HepG2 (cell line): ENCODE results near the gene RPS19BP1. TPM values are rescaled to one million over a fixed set of nuclear protein-coding genes. Genes with fewer than 3 reads are reported as not detected.

Source experiments
- CCAR2 ChIP-seq: fragments of 200-400 bp; formaldehyde crosslinking; optimal IDR thresholded peaks from 2 replicates; pipeline ENCODE3; 2018; ENCODE audit warnings: low read depth, mild to moderate bottlenecking, low read length, moderate library complexity
- ETV5 ChIP-seq: IDR thresholded peaks from 2 replicates; pipeline ENCODE4 v1.6.1; 2018; ENCODE audit warnings: missing biosample characterization, missing genetic modification reagents, inconsistent platforms, borderline replicate concordance
- GPBP1L1 ChIP-seq: sonication (generic); formaldehyde crosslinking; IDR thresholded peaks from 2 replicates; pipeline ENCODE4 v1.5.0; 2020; ENCODE audit warnings: mild to moderate bottlenecking, missing genetic modification reagents
- HBP1 ChIP-seq: IDR thresholded peaks from 2 replicates; pipeline ENCODE4 v1.6.1; 2016; ENCODE audit warnings: low read depth, control low read depth
- HNRNPL ChIP-seq: fragments of 200-400 bp; formaldehyde crosslinking; IDR thresholded peaks from 2 replicates; pipeline ENCODE4 v1.6.1; 2017; ENCODE audit warnings: mild to moderate bottlenecking, low read depth, low read length
- ZNF296 ChIP-seq: sonication (generic); formaldehyde crosslinking; conservative IDR thresholded peaks from 2 replicates; pipeline ENCODE4 v1.5.0; 2020; ENCODE audit warnings: mild to moderate bottlenecking, missing genetic modification reagents
- ZNF563 ChIP-seq: sonication (generic); formaldehyde crosslinking; IDR thresholded peaks from 2 replicates; pipeline ENCODE4 v1.8.0; 2022; ENCODE audit warnings: mild to moderate bottlenecking, moderate library complexity, missing genetic modification reagents
- ZNF776 ChIP-seq: sonication (generic); formaldehyde crosslinking; IDR thresholded peaks from 2 replicates; pipeline ENCODE4 v1.4.0; 2020; ENCODE audit warnings: mild to moderate bottlenecking, missing genetic modification reagents
- ZNF784 ChIP-seq: sonication (generic); formaldehyde crosslinking; IDR thresholded peaks from 2 replicates; pipeline ENCODE4 v1.5.1; 2020; ENCODE audit warnings: missing genetic modification reagents, mild to moderate bottlenecking, borderline replicate concordance
- ZSCAN5A ChIP-seq: sonication (generic); formaldehyde crosslinking; IDR thresholded peaks from 2 replicates; pipeline ENCODE4 v1.8.0; 2022; ENCODE audit warnings: mild to moderate bottlenecking, missing genetic modification reagents, borderline replicate concordance
- polyA plus RNA-seq, 8 experiments: library from polyadenylated mRNA; depleted of rRNA in 3 of 8; stranded (reverse) in 7 of 8; unstranded in 1 of 8; fragments of >200 nt; fragmentation: Illumina TruSeq in 4 of 8; extraction: Trizol in 4 of 8; gene quantifications; 2 replicates each; pipeline versions ENCODE4 v1.2.1 to v1.2.3, GENCODE V29; 2011 to 2016; ENCODE audit warnings: low read depth in 4 of 8, missing spikeins in 1 of 8, mixed read lengths in 1 of 8; ENCODE audit not compliant: insufficient read depth in 1 of 8
- total RNA-seq, 5 experiments: library from RNA; depleted of rRNA; stranded (reverse); fragments of >200 nt; fragmentation: Illumina TruSeq; extraction: Trizol; gene quantifications; 2 replicates each; pipeline ENCODE4 v1.2.3, GENCODE V29; 2016; ENCODE audit warnings: low read depth in 1 of 5
- TF ChIP-seq, protein P1 (sequence below): sonication (generic); formaldehyde crosslinking; IDR thresholded peaks from 2 replicates; pipeline ENCODE4 v1.5.0; 2020; ENCODE audit warnings: missing genetic modification reagents, mild to moderate bottlenecking, borderline replicate concordance
- TF ChIP-seq, protein P2 (sequence below): sonication (generic); formaldehyde crosslinking; IDR thresholded peaks from 2 replicates; pipeline ENCODE4 v1.4.0; 2020; ENCODE audit warnings: missing genetic modification reagents
- TF ChIP-seq, protein P3 (sequence below): IDR thresholded peaks from 2 replicates; pipeline ENCODE4 v1.6.1; 2018; ENCODE audit warnings: missing genetic modification reagents

The RPS19BP1 gene
- total and polyA plus RNA-seq, 2 of the 13 experiments (the other 11 are each of a cell fraction or from before 2014, with no cell fraction given), result 44.3 to 81.3 TPM

DNA sequence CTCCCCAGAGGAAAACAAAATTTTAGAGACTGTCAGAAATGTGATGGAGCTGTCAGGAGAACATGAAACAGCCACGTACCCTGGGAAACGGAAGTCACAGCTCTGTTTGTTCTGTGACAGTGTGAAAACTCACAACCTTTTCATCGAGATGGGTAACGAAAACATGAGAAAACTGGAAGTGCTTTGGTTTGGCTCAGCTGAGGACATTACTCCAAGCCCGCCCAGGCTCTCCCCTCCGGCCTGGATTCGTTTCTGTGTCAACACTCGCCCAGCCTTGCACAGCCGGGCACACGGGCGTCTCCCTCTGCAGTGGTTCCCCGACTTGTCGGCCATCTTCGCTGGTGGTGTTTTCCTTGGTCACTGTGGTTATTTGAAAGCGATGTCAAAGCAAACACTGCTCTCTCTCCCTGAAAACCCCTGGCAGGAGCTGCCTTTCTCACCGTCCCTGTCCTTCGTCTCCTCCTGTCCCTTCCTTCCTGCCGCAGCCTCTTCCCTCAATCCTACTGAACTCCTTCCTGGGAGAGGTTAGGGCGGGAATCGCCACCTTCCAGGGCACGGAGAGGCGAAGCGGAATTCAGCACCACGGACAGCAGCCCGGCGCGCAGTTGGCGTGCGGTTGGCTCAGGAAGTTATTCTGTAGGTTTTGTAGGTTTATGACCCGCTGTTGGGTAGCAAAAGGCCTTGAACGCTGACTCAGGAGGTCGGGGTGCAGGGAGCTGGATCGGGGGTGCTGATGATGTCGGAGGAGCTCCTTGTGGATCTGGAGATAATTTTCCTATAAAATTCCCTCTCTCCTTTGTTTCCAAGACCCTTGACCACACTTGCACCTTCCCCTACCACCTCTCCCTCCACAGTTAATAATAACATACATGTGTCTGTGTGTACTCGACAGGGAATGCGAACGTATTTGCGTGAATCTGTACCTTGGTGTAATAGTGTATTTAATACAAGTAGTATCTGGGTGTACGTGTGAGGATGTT, 13.1 kb upstream of the RPS19BP1 start (continued):
- no peak for TF ChIP-seq GPBP1L1 (CRISPR knock-in tag)
- TF ChIP-seq ZNF563 (CRISPR knock-in tag), result peak; percentile 87
- no peak for TF ChIP-seq CCAR2
- peak; percentile 80; the same call in 1 of the 2 replicates for TF ChIP-seq HBP1 (CRISPR knock-in tag)
- TF ChIP-seq ZSCAN5A (CRISPR knock-in tag), result no peak
- TF ChIP-seq ETV5 (CRISPR knock-in tag), result peak; percentile 37; the same call in 1 of the 2 replicates
- TF ChIP-seq ZNF296 (CRISPR knock-in tag), result 0 out of 2 replicates have a peak, but pooled peaks have one; percentile 68
- TF ChIP-seq HNRNPL, result no peak
- TF ChIP-seq, protein P1, sequence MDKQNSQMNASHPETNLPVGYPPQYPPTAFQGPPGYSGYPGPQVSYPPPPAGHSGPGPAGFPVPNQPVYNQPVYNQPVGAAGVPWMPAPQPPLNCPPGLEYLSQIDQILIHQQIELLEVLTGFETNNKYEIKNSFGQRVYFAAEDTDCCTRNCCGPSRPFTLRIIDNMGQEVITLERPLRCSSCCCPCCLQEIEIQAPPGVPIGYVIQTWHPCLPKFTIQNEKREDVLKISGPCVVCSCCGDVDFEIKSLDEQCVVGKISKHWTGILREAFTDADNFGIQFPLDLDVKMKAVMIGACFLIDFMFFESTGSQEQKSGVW (CRISPR knock-in tag), result no peak
- no peak for TF ChIP-seq ZNF776 (CRISPR knock-in tag)
- no peak for TF ChIP-seq ZNF784
- TF ChIP-seq, protein P2, sequence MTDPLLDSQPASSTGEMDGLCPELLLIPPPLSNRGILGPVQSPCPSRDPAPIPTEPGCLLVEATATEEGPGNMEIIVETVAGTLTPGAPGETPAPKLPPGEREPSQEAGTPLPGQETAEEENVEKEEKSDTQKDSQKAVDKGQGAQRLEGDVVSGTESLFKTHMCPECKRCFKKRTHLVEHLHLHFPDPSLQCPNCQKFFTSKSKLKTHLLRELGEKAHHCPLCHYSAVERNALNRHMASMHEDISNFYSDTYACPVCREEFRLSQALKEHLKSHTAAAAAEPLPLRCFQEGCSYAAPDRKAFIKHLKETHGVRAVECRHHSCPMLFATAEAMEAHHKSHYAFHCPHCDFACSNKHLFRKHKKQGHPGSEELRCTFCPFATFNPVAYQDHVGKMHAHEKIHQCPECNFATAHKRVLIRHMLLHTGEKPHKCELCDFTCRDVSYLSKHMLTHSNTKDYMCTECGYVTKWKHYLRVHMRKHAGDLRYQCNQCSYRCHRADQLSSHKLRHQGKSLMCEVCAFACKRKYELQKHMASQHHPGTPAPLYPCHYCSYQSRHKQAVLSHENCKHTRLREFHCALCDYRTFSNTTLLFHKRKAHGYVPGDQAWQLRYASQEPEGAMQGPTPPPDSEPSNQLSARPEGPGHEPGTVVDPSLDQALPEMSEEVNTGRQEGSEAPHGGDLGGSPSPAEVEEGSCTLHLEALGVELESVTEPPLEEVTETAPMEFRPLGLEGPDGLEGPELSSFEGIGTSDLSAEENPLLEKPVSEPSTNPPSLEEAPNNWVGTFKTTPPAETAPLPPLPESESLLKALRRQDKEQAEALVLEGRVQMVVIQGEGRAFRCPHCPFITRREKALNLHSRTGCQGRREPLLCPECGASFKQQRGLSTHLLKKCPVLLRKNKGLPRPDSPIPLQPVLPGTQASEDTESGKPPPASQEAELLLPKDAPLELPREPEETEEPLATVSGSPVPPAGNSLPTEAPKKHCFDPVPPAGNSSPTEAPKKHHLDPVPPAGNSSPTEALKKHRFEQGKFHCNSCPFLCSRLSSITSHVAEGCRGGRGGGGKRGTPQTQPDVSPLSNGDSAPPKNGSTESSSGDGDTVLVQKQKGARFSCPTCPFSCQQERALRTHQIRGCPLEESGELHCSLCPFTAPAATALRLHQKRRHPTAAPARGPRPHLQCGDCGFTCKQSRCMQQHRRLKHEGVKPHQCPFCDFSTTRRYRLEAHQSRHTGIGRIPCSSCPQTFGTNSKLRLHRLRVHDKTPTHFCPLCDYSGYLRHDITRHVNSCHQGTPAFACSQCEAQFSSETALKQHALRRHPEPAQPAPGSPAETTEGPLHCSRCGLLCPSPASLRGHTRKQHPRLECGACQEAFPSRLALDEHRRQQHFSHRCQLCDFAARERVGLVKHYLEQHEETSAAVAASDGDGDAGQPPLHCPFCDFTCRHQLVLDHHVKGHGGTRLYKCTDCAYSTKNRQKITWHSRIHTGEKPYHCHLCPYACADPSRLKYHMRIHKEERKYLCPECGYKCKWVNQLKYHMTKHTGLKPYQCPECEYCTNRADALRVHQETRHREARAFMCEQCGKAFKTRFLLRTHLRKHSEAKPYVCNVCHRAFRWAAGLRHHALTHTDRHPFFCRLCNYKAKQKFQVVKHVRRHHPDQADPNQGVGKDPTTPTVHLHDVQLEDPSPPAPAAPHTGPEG (CRISPR knock-in tag), result peak; percentile 84
- TF ChIP-seq, protein P3, sequence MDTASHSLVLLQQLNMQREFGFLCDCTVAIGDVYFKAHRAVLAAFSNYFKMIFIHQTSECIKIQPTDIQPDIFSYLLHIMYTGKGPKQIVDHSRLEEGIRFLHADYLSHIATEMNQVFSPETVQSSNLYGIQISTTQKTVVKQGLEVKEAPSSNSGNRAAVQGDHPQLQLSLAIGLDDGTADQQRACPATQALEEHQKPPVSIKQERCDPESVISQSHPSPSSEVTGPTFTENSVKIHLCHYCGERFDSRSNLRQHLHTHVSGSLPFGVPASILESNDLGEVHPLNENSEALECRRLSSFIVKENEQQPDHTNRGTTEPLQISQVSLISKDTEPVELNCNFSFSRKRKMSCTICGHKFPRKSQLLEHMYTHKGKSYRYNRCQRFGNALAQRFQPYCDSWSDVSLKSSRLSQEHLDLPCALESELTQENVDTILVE (CRISPR knock-in tag), result peak; percentile 89
